OCI-LY3 (cell line): ENCODE data around the gene LOC101059915.
A peak's percentile ranks its signal among the peaks of the same experiment; 100 is the strongest.
"Not testable (repeated sequence)": the region's sequence is repeated elsewhere in the genome, so short reads cannot be mapped to it uniquely, and the experiment has no call there.

Experiments
- H2AFZ ChIP-seq: fragments of 200-600, 300-600 bp; shearing (Covaris generic); 2 replicates; pipeline ENCODE4 v1.6.0; 2014; ENCODE audit warnings: antibody characterized with exemption, low read depth, low read length
- H3K27ac ChIP-seq: fragments of 200-600, 300-600 bp; sonication (generic); 2 replicates; pipeline ENCODE4 v1.5.1; 2014; ENCODE audit warnings: mild to moderate bottlenecking, low read length, moderate library complexity, mixed read lengths
- H3K27me3 ChIP-seq: fragments of 200-600, 300-600 bp; sonication (generic); 2 replicates; pipeline ENCODE4 v1.6.1; 2014; ENCODE audit warnings: low read depth, low read length, mixed read lengths
- H3K36me3 ChIP-seq: fragments of 200-600, 300-600 bp; sonication (generic); replicated peaks from 2 replicates; pipeline ENCODE3; 2014; ENCODE audit warnings: low read depth, low read length, mixed read lengths
- H3K4me1 ChIP-seq: fragments of 300-600, 200-600 bp; sonication (generic); 2 replicates; pipeline ENCODE4 v1.6.1; 2014; ENCODE audit warnings: low read length, mixed read lengths
- H3K4me2 ChIP-seq: fragments of 200-600, 300-600 bp; sonication (generic); 2 replicates; pipeline ENCODE4 v1.6.1; 2014; ENCODE audit warnings: low read length, mixed read lengths
- H3K4me3 ChIP-seq: fragments of 300-600, 200-600 bp; sonication (generic); 2 replicates; pipeline ENCODE4 v1.5.1; 2014; ENCODE audit warnings: antibody characterized with exemption, mild to moderate bottlenecking, low read length, moderate library complexity
- H3K79me2 ChIP-seq: fragments of 300-600, 200-600 bp; shearing (Covaris generic); 2 replicates; pipeline ENCODE4 v1.6.1; 2014; ENCODE audit warnings: mild to moderate bottlenecking, low read length, mixed read lengths
- H3K9ac ChIP-seq: fragments of 300-600, 200-600 bp; shearing (Covaris generic); 2 replicates; pipeline ENCODE4 v1.6.0; 2014; ENCODE audit warnings: mild to moderate bottlenecking, low read length, moderate library complexity
- H3K9me3 ChIP-seq: fragments of 200-600, 300-600 bp; shearing (Covaris generic); 2 replicates; pipeline ENCODE4 v1.6.1; 2014; ENCODE audit warnings: low read length, mixed read lengths; ENCODE audit not compliant: insufficient read depth
- H4K20me1 ChIP-seq: fragments of 200-600, 300-600 bp; sonication (generic); 2 replicates; pipeline ENCODE4 v1.6.1; 2016; ENCODE audit warnings: low read length, mixed read lengths; ENCODE audit not compliant: insufficient read depth
- EZH2phosphoT487 ChIP-seq: fragments of 200-600 bp; shearing (Covaris generic); IDR thresholded peaks from 2 replicates; pipeline ENCODE4 v1.6.1; 2018; ENCODE audit warnings: antibody characterized with exemption, mixed run types, low read depth
- TF ChIP-seq, protein P1 (sequence below): fragments of 200-600, 300-600 bp; sonication (generic); IDR thresholded peaks from 2 replicates; pipeline ENCODE4 v1.5.1; 2014; ENCODE audit warnings: antibody characterized with exemption, low read length, low read depth

LOC101059915 gene

DNA sequence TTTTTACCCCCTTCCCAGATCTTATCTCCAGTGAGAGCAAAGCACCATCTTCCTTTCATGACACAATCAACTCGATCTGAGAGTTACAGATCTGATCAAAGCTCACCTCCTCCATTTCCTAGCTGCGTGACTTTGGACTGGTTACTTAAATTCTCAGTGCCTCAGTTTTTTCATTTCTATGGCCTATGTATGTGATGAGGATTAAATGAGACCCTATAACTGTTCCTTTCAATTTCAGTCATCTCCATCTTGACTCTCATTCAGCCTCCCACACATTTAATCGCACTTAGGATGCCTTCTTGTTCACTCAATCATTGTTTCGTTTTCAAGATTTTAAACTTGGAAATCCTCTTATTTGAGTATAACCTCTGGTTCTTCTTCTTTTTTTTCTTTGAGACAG is 28.9 kb upstream of the LOC101059915 start:
- Histone ChIP-seq H3K4me2 (peak overlapping the region; percentile 91), H2AFZ (peak overlapping the region; percentile 83), H3K36me3 (no peaks in the 10 kb centered on the region), H3K9me3 (no peaks in the 10 kb centered on the region), H3K27ac (peak overlapping the region; percentile 73), H3K9ac (peak overlapping the region; percentile 49), H3K4me3 (peak overlapping the region; percentile 54), H4K20me1 (no peaks in the 10 kb centered on the region), H3K79me2 (no peaks in the 10 kb centered on the region), H3K27me3 (no peaks in the 10 kb centered on the region), H3K4me1 (peaks cover 38% of the 10 kb centered on the region)
- TF ChIP-seq, protein P1, sequence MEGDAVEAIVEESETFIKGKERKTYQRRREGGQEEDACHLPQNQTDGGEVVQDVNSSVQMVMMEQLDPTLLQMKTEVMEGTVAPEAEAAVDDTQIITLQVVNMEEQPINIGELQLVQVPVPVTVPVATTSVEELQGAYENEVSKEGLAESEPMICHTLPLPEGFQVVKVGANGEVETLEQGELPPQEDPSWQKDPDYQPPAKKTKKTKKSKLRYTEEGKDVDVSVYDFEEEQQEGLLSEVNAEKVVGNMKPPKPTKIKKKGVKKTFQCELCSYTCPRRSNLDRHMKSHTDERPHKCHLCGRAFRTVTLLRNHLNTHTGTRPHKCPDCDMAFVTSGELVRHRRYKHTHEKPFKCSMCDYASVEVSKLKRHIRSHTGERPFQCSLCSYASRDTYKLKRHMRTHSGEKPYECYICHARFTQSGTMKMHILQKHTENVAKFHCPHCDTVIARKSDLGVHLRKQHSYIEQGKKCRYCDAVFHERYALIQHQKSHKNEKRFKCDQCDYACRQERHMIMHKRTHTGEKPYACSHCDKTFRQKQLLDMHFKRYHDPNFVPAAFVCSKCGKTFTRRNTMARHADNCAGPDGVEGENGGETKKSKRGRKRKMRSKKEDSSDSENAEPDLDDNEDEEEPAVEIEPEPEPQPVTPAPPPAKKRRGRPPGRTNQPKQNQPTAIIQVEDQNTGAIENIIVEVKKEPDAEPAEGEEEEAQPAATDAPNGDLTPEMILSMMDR: no peak
- no peak for TF ChIP-seq EZH2phosphoT487

DNA sequence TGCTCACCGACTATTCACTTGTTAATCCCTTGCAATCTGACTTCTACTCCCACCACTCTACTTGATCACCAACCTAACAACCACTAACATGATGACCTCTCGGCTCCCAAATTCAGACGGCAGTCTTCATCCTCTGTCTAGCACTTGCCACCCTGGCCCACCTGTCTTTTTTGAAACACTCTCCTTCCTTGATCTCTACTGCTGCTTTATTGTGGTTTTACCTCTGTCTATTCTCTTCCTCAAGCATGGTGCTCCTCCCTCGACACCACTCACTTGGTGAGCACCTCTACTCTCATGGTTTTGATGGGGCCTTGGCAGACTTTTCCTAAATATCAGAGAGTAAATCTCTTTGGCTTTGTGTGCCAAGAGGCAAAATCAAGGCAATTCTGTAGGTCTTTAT is 27.3 kb upstream of the LOC101059915 start:
- Histone ChIP-seq H3K79me2 (no peaks in the 10 kb centered on the region), H3K27ac (no peak overlapping the region), H3K27me3 (no peaks in the 10 kb centered on the region), H3K36me3 (no peaks in the 10 kb centered on the region), H4K20me1 (no peaks in the 10 kb centered on the region), H3K4me1 (peaks cover 38% of the 10 kb centered on the region), H2AFZ (no peak overlapping the region), H3K4me2 (no peak overlapping the region), H3K4me3 (no peak overlapping the region), H3K9me3 (no peaks in the 10 kb centered on the region), H3K9ac (no peak overlapping the region)
- TF ChIP-seq, protein P1: no peak
- no peak for TF ChIP-seq EZH2phosphoT487

DNA sequence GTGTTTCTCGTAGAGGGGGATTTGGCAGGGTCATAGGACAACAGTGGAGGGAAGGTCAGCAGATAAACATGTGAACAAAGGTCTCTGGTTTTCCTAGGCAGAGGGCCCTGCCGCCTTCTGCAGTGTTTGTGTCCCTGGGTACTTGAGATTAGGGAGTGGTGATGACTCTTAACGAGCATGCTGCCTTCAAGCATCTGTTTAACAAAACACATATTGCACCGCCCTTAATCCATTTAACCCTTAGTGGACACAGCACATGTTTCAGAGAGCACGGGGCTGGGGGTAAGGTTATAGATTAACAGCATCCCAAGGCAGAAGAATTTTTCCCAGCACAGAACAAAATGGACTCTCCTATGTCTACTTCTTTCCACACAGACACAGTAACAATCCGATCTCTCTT is 22.9 kb upstream of the LOC101059915 start:
- not testable (repeated sequence) for H2AFZ ChIP-seq, H3K27me3 ChIP-seq, H3K36me3 ChIP-seq, H3K9ac ChIP-seq, H4K20me1 ChIP-seq, H3K79me2 ChIP-seq, H3K27ac ChIP-seq, H3K4me2 ChIP-seq, H3K9me3 ChIP-seq, H3K4me3 ChIP-seq
- peaks cover 13% of the 10 kb centered on the region for H3K4me1 ChIP-seq

DNA sequence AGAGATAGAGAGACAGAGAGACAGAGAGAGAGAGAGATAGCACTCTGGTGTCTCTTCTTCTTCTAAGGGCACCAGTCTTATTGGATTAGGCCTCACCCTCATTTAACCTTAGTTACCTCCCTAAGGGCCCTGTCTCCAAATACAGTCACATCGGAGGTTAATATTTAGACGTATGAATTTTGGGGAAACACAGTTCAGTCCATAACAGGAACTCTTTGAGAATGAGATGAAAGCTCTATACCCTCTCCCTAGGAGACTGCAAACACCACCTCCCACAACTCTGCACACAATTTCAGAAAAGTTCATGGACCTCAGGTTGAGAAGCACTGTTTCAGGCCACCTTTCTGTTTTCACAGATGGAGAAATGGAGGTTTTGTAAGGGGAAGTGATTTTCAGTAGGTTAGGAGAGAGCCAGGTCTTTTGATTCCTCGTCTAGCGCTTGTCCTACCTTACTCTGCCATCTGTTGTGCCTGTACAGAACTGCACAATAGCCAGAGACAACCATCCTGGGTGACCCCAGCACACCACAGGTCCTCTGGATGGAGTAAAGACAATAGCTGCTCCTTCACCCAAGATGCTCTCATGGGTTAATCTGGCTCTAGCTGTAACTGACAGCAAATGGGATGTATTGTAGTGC is 16.9 kb upstream of the LOC101059915 start:
- Histone ChIP-seq H4K20me1 (no peaks in the 10 kb centered on the region), H3K79me2 (no peaks in the 10 kb centered on the region), H3K27me3 (no peaks in the 10 kb centered on the region), H3K36me3 (no peaks in the 10 kb centered on the region), H2AFZ (peak overlapping the region; percentile 91), H3K4me2 (peak overlapping the region; percentile 79), H3K9me3 (no peaks in the 10 kb centered on the region), H3K4me3 (peak overlapping the region; percentile 34; the same call in 1 of the 2 replicates), H3K4me1 (peaks cover 19% of the 10 kb centered on the region), H3K9ac (peak overlapping the region; percentile 35; the same call in 1 of the 2 replicates), H3K27ac (peak overlapping the region; percentile 41)
- no peak for TF ChIP-seq EZH2phosphoT487
- TF ChIP-seq, protein P1: peak; percentile 55
